Measurements from ENCODE around the gene ZAR1L.

- TF ChIP-seq, protein P1, sequence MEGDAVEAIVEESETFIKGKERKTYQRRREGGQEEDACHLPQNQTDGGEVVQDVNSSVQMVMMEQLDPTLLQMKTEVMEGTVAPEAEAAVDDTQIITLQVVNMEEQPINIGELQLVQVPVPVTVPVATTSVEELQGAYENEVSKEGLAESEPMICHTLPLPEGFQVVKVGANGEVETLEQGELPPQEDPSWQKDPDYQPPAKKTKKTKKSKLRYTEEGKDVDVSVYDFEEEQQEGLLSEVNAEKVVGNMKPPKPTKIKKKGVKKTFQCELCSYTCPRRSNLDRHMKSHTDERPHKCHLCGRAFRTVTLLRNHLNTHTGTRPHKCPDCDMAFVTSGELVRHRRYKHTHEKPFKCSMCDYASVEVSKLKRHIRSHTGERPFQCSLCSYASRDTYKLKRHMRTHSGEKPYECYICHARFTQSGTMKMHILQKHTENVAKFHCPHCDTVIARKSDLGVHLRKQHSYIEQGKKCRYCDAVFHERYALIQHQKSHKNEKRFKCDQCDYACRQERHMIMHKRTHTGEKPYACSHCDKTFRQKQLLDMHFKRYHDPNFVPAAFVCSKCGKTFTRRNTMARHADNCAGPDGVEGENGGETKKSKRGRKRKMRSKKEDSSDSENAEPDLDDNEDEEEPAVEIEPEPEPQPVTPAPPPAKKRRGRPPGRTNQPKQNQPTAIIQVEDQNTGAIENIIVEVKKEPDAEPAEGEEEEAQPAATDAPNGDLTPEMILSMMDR (conservative IDR thresholded peaks at IDR 0.05; ENCODE audit: low read depth in 2 of 2) = no peak
- TF ChIP-seq EZH2 (IDR thresholded peaks at IDR 0.05; ENCODE audit: low read depth, unreplicated experiment) = no peak
- TF ChIP-seq EZH2phosphoT487 (IDR thresholded peaks at IDR 0.05; ENCODE audit: unreplicated experiment) = no peak
- TF ChIP-seq POLR2AphosphoS5 (IDR thresholded peaks at IDR 0.05; ENCODE audit: low read depth) = no peak
- TF ChIP-seq CREB1 (CRISPR knock-in tag; IDR thresholded peaks at IDR 0.05; ENCODE audit: low read depth) = no peak
- TF ChIP-seq REST (IDR thresholded peaks at IDR 0.05; ENCODE audit: unreplicated experiment) = no peak
- TF ChIP-seq JUNB (IDR thresholded peaks at IDR 0.05; ENCODE audit: unreplicated experiment) = no peak
- TF ChIP-seq ETS1 (IDR thresholded peaks at IDR 0.05) = no peak
- TF ChIP-seq ZNF331 (CRISPR knock-in tag; IDR thresholded peaks at IDR 0.05; ENCODE audit: low read depth) = no peak
- no peak for TF ChIP-seq ZNF462 (CRISPR knock-in tag; IDR thresholded peaks at IDR 0.05)
- no peak for TF ChIP-seq STAT1 (IDR thresholded peaks at IDR 0.05; ENCODE audit: unreplicated experiment)
- no peak for TF ChIP-seq NANOG (IDR thresholded peaks at IDR 0.05; ENCODE audit: borderline replicate concordance)
Observed at GRCh38 chr13:32302461-32302860, 12.7 kb downstream of the ZAR1L start.
